HG02798 (cell line): Measurements from ENCODE around the gene CHRNA7.
"Not testable (repeated sequence)": the region's sequence is repeated elsewhere in the genome, so short reads cannot be mapped to it uniquely, and the experiment has no call there.

Source experiments
- ATAC-seq: cut with Tn5 transposase; IDR thresholded peaks from one replicate; pipeline ENCODE4 v1.9.1; 2021; ENCODE audit warnings: mild to moderate bottlenecking; ENCODE audit not compliant: unreplicated experiment, poor library complexity

The CHRNA7 gene

DNA sequence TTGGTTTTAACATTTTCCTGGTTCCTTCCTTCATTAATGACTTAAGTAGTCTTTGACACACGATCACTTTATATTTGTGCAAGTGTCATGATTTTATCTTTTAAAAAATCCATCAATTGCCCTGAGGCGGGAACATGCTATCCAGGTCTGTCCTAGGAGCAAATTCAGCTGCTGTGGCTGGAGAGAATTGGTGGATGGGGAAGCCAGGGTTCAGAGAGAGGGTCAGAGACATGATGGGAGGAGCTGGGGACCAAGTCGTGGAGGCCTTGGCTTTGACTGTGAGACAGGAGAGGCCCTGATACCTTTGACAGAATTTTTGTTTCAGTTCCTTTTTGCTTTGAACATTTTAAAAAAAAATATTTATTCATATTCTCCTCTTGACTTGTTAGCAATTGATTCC is 89.0 kb downstream of the CHRNA7 start:
- ATAC-seq: no peak

DNA sequence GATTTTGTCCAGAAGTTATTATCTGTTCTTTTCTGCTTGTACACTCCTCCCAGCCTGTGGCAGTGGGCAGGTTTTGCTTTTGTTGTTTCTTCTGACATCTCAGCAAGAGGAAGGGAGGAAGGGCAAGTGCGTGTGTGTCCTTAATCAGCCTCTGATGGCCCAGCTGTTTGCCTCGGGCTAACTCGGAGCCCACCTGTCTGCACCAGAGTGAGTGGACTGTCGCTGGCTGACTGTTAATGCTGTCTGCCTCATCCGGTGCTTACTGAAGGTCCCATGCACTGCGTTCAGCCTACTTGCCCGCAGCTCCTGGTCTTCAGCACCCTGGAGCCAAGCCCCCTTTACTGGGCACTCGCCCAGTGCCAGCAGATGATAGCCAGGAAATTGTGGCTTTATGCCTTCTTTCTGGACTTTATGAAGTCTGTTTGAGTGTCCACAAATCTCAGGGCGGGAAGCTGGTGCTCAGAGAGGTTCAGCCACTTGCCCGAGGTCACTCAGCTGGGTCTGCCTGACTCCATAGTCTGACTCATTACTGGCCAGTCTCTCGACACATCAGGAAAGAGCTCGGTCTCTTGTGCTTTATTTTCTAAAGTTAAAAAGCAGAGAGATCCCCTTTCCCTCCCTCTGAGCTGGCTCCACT is 89.5 kb downstream of the CHRNA7 start:
- no peak for ATAC-seq

DNA sequence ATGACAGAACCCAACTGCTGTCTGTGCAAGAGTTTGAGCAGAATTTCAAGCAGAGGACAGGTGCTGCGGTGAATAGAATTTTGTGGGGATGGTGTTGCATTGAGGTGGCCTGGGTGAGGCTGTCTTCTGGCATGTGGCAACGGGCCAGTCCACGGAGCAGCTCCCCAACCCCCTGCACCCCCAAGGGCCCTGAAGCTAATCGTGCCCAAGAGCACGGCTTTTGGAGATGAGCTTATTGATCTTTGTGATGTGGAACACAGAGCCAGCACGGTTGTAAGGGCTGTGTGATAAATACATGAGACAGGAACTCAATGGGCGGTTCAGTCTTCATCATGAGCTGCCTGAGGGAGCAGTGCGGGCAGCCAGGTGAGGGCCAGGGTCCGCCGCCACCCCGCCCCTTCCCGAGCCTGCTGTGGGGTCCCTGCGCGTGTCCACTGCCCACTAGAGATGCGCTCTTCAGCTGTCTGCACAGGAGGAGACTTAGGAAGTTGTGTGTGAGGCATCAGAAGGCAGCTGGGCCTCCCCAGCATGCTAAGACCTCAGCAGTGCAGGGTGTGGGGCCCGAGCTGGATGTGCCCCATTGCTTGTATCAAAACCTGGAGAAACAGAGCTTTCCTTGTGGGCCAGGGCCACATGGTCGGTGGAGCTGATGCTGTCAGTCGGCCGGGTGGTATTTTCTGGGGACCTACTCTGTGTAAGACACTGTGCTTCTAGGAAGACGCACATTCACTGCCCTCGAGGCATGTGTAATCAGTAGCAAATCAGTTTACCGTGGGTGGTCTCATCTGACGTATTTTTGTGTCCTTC is 90.5 kb downstream of the CHRNA7 start:
- no peak for ATAC-seq

DNA sequence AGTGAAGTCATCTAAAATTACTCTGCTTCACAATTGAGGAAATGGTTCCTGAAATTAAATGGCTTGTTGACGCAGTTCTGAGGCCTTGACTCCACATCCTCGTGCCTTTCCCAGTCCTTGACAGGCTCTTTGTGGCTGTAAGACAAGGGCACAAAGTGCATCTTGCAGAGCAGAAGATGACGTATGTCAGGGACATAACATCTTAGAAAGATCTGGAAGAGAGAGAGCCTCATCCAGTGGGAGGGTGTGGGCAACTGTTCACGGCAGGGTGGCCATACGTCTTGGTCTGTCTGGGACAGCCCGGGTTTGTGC is 91.0 kb downstream of the CHRNA7 start:
- no peak for ATAC-seq

DNA sequence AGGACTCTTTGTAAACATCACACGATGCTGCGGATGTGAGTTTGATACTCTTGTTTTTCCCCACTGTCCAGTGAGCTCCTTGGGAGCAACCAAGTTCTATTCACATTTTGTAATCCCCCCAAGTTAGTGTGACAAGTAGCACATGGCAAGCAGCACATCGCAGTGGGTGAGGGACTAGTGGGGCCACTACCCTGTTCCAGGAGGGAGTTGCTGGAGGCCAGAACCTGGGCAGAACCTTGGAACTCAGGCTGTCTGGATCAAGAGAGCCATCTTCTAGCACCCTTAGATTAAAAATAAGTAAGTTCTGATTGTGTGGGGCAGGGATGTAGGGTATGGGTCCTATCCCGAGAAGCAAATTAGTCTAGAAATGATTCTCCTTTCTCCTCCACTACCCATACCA is 91.7 kb downstream of the CHRNA7 start:
- ATAC-seq: no peak

- no peak for ATAC-seq
Observed at GRCh38 chr15:32123473-32123872, 93.2 kb downstream of the CHRNA7 start.

- no peak for ATAC-seq
Observed at GRCh38 chr15:32124726-32125125, 94.4 kb downstream of the CHRNA7 start.

DNA sequence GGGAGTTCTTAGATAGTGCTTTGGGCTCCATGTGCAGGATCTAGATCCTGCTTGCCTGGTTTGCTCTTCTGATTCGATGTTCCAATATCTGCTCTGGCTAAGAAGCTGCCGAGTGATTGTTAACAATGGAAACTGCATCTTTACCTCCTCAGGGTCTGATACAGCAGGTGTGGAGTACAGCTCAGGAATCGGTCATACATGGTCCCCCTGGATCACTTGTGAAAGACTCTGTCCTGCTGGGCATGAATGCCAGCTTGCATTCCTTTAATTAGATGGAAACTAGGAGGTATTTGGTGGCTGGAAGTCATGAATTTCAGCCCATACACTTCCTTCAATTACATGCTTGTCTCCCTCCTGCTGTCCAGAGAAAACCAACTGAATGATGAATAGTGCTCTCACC is 95.3 kb downstream of the CHRNA7 start:
- ATAC-seq: no peak

- no peak for ATAC-seq
Observed at GRCh38 chr15:32129815-32130214, 99.5 kb downstream of the CHRNA7 start.

DNA sequence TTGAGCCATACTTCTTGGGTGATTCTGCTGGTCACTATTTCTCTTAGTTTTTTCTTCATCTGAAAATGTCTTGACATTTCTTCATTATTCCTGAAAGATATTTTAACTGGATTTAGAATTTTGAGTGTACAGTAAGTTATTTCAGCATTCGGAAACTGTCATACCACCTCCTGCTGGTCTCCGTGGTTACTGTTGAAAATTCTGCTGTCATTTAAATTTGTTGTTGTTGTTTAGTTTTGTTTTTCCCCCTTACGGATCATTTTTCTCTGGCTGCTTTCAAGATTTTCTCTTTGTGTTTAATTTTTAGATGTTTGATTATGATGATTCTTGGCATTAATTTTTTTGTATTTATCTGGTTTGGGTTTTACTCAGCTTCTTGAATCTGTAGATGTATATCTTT is 100.5 kb downstream of the CHRNA7 start:
- ATAC-seq: no peak

GRCh38 chr15:32131803-32132202 is 101.5 kb downstream of the CHRNA7 start:
- ATAC-seq: no peak

DNA sequence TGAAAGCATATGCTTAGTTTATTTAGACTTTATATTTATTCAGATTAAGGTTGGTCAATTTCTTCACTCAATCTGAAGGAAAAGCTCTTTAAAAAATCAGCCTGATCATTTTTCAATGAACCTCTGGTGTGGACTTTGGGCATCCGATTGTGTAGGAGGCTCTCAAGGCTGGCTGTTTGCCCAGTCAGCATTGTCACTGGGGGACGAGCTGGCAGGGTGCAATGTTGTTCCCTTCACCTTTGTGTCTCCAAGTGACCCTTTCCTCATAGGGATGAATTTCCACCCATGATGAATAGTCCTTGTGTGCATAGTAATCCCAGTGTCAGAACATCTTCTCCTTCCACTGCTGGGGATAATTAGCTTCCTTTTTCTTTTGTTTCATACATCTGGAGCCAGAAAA is 102.5 kb downstream of the CHRNA7 start:
- ATAC-seq: no peak

DNA sequence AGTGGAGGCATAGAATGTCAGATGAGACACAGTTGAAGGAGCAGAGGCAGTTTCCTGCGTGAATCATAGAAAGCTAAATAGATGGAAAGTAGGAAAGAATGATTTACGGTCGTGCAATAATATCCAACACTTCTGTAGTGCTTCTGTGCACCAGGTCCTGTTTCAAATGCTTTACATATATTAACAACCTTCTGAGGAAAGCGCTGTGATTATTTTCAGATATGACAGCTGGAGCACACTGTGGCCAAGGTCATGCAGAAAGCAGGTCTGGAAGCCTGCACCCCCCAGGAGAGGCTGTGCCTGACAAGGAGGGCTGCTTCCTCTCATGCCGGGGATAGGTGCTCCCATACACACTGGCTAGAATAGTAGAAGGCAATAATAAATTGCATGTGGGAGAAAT is 104.5 kb downstream of the CHRNA7 start:
- ATAC-seq: no peak

- ATAC-seq: no peak
Observed at GRCh38 chr15:32135335-32135734, 105.0 kb downstream of the CHRNA7 start.

GRCh38 chr15:32145512-32145911 is 115.2 kb downstream of the CHRNA7 start:
- not testable (repeated sequence) for ATAC-seq

- ATAC-seq: no peak
Observed at GRCh38 chr15:32148833-32149555, 118.7 kb downstream of the CHRNA7 start.

GRCh38 chr15:32152574-32152973 is 122.3 kb downstream of the CHRNA7 start:
- ATAC-seq: no peak

GRCh38 chr15:32153868-32154623 is 123.7 kb downstream of the CHRNA7 start:
- ATAC-seq: not testable (repeated sequence)

GRCh38 chr15:32162143-32162542 is 131.8 kb downstream of the CHRNA7 start:
- not testable (repeated sequence) for ATAC-seq

- ATAC-seq: not testable (repeated sequence)
Observed at GRCh38 chr15:32164065-32164464, 133.8 kb downstream of the CHRNA7 start.

GRCh38 chr15:32164747-32165146 is 134.4 kb downstream of the CHRNA7 start:
- not testable (repeated sequence) for ATAC-seq
